Heart left ventricle (tissue), 16 donors: Measurements from ENCODE around the gene B4GAT1. TPM values are rescaled to one million over a fixed set of nuclear protein-coding genes. Genes with fewer than 3 reads are reported as not detected.

Experiments used
- ATAC-seq, 4 donors: fragments of 200-7000 bp; cut with Tn5 transposase; one replicate each; pipeline ENCODE4 v1.9.1; 2020 to 2022; ENCODE audit warnings: moderate library complexity in 4 of 4, mild to moderate bottlenecking in 3 of 4, moderate number of reproducible peaks in 1 of 4
- DNase-seq, 5 donors: peaks; one replicate each; pipeline ENCODE4 v3.0.0-alpha.2; 2020
- H3K27ac ChIP-seq, 12 donors: fragments of 200-600 bp; sonication (generic) in 4 of 12; one replicate each; pipeline versions ENCODE4 v1.5.0 to v1.8.0; 2016 to 2022; ENCODE audit warnings: mild to moderate bottlenecking in 2 of 12
- H3K27me3 ChIP-seq, 9 donors: fragments of 200-600 bp; sonication (generic) in 2 of 9; one replicate each; pipeline versions ENCODE4 v1.5.1 to v1.8.0; 2016 to 2022; ENCODE audit warnings: mild to moderate bottlenecking in 3 of 9
- H3K36me3 ChIP-seq, 9 donors: fragments of 200-600 bp; sonication (generic) in 2 of 9; one replicate each; pipeline versions ENCODE4 v1.5.0 to v1.8.0; 2018 to 2022; ENCODE audit warnings: mild to moderate bottlenecking in 2 of 9
- H3K4me1 ChIP-seq, 12 donors: fragments of 200-600 bp; sonication (generic) in 4 of 12; one replicate each; pipeline versions ENCODE4 v1.5.0 to v1.8.0; 2016 to 2022; ENCODE audit warnings: mild to moderate bottlenecking in 3 of 12
- H3K4me3 ChIP-seq, 12 donors: fragments of 200-600 bp; sonication (generic) in 4 of 12; one replicate each; pipeline versions ENCODE4 v1.5.0 to v1.8.0; 2017 to 2022; ENCODE audit warnings: mild to moderate bottlenecking in 9 of 12, moderate library complexity in 4 of 12
- H3K9me3 ChIP-seq, 12 donors: fragments of 200-600 bp; sonication (generic) in 4 of 12; one replicate each; pipeline versions ENCODE4 v1.5.0 to v1.8.0; 2016 to 2022; ENCODE audit warnings: mild to moderate bottlenecking in 1 of 12
- POLR2A ChIP-seq, 2 donors: fragments of 450-650 bp; IDR thresholded peaks; one replicate each; pipeline ENCODE4 v1.6.1; 2017; ENCODE audit warnings: antibody characterized with exemption in 2 of 2, mild to moderate bottlenecking in 2 of 2, moderate library complexity in 2 of 2
- WGBS, 4 donors: extraction: QIAGEN DNeasy Blood & Tissue Kit in 2 of 4; methylation state at CpG; one replicate each; pipeline versions ENCODE4 v1.1.5 to v1.1.7; 2013 to 2018; 5-methylcytosine and 5-hydroxymethylcytosine counted together
- intact Hi-C, 10 donors: fragments of 100-400 bp; cut with DNase I; formaldehyde crosslinking; loops; one replicate each; pipeline versions ENCODE4 v1.11.1 to v1.14.2; 2022
- polyA plus RNA-seq, 2 donors: library from polyadenylated mRNA; stranded (reverse); fragments of 200-250 nt; gene quantifications; one replicate each; pipeline ENCODE4 v1.2.3, GENCODE V29; 2013
- total RNA-seq, 9 donors: library from RNA; depleted of rRNA in 2 of 9; stranded (reverse); fragments of >200 nt in 2 of 9; fragmentation: NEBNext Ultra II Directional in 3 of 9; extraction: Animal tissue kit (Norgen Biotek cat#: 25700) in 3 of 9; gene quantifications; one replicate each; pipeline versions ENCODE4 v1.1.0 to v1.2.4, GENCODE V29; 2016 to 2023
- TF ChIP-seq, protein P1 (sequence below), 12 donors: fragments of 200-600 bp; sonication (generic) in 4 of 12; IDR thresholded peaks; one replicate each; pipeline versions ENCODE4 v1.5.0 to v1.8.0; 2018 to 2022; ENCODE audit warnings: antibody characterized with exemption in 12 of 12, mild to moderate bottlenecking in 5 of 12
- donor health status: ischemic (EF 13 %, LVEDD 7.1; RV severe dilation, severe dysfunction).
- donor health status: healthy with polysubstance abuse.
- donor health status: DM: no; HTN: yes; CAD: no.
- donor health status: DM: no; HTN: no; CAD: no.
- donor health status: ischemic (EF 25% LVEDD 6.9; RV normal size, moderate dysfunction).
- donor health status: ischemic (EF 25% LVEDD 5.7; RV mildly dilated, moderate dysfunction).
- donor health status: healthy.
- donor health status: DM: yes; HTN: yes; CAD: no.
- donor health status: ischemic (EF 35%, LVEDD 5.7; RV mildly dilated, moderate dysfunction).
- donor health status: nonischemic (EF 11% LVEDD 7.7; RV severe dilation, severe dysfunction).
- donor health status: DM: yes; HTN: yes; CAD: no.
- donor health status: PGD.
- donor health status: ischemic (EF 29% LVEDD 5.4; RV normal size, mild dysfunction).
- donor health status: nonischemic (EF 23%, LVEDD 6.1; RV moderate dilation, normal function).

Gene B4GAT1
- total and polyA plus RNA-seq, 11 donors = 37.2 to 109 (median 52.3) TPM

DNA sequence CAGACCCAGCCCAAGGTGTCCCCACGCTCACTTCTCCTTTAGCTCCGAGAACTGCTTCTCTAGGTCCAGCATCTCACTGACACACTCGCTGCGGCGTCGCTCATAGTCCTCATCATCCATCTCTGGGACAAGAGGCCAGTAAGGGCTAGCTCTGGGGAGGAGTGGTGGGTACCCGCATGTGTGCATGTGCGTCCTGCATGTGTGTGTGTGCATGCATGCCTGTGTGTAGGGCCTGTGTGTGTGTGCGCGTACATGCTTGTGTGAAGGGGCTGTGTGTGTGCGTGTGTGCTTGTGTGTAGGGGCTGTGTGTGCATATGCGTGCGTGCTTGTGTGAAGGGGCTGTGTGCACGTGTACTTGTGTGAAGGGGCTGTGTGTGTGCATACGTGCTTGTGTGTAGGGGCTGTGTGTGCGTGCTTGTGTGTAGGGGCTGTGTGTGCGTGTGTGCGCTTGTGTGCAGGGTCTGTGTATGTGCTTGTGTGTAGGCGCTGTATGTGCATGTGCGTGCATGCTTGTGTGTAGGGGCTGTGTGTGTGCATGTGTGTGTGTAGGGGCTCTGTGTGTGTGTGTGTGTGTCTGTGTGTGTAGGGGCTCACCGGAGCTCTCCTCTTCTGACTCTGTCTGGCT, 5.8 kb downstream of the B4GAT1 start:
- Histone ChIP-seq H3K36me3 (peaks cover 0 to 57% (median 39%) of the 10 kb centered on the region in 9 donors), H3K27me3 (no peaks in the 10 kb centered on the region), H3K27ac (no peak overlapping the region), H3K4me3 (no peak overlapping the region), H3K9me3 (no peaks in the 10 kb centered on the region), H3K4me1 (peaks cover 4 to 40% (median 33%) of the 10 kb centered on the region in 12 donors)
- intact Hi-C loops = loop anchor here in 3 of 10 donors (5.0 to 10.0 kb wide), 2 partner anchors 34 to 477 kb away; partner anchors contain the start of gene MUS81 (in 1 of the 3)
- TF ChIP-seq POLR2A (IDR thresholded peaks at IDR 0.05) = no peak
- TF ChIP-seq, protein P1, sequence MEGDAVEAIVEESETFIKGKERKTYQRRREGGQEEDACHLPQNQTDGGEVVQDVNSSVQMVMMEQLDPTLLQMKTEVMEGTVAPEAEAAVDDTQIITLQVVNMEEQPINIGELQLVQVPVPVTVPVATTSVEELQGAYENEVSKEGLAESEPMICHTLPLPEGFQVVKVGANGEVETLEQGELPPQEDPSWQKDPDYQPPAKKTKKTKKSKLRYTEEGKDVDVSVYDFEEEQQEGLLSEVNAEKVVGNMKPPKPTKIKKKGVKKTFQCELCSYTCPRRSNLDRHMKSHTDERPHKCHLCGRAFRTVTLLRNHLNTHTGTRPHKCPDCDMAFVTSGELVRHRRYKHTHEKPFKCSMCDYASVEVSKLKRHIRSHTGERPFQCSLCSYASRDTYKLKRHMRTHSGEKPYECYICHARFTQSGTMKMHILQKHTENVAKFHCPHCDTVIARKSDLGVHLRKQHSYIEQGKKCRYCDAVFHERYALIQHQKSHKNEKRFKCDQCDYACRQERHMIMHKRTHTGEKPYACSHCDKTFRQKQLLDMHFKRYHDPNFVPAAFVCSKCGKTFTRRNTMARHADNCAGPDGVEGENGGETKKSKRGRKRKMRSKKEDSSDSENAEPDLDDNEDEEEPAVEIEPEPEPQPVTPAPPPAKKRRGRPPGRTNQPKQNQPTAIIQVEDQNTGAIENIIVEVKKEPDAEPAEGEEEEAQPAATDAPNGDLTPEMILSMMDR (IDR thresholded peaks at IDR 0.05) = no peak
- no peak for ATAC-seq
- 93 to 95% (median 94%) methylated on average over 21 of the region's 21 CpGs for WGBS, 4 donors
- peak in 2 of 5 donors; percentile 18 to 20 for DNase-seq

- H3K27ac ChIP-seq = no peak overlapping the region
- peaks cover 0 to 57% (median 39%) of the 10 kb centered on the region in 9 donors for H3K36me3 ChIP-seq
- H3K4me1 ChIP-seq = peaks cover 4 to 40% (median 33%) of the 10 kb centered on the region in 12 donors
- H3K27me3 ChIP-seq = no peaks in the 10 kb centered on the region
- no peak for TF ChIP-seq POLR2A (IDR thresholded peaks at IDR 0.05)
- TF ChIP-seq, protein P1 (IDR thresholded peaks at IDR 0.05) = no peak
- WGBS, 4 donors = 89 to 93% (median 92%) methylated on average over 18 to 28 of the region's 28 CpGs
- DNase-seq = peak in 2 of 5 donors; percentile 5 to 39
- intact Hi-C loops = loop anchor here in 3 of 10 donors (5.0 to 10.0 kb wide), 2 partner anchors 34 to 476 kb away; partner anchors contain the start of gene MUS81 (in 1 of the 3)
- no peak overlapping the region for H3K4me3 ChIP-seq
- ATAC-seq = no peak
- H3K9me3 ChIP-seq = no peaks in the 10 kb centered on the region
Observed at GRCh38 chr11:66340596-66341501, 6.6 kb downstream of the B4GAT1 start.

GRCh38 chr11:66339686-66340483, 7.5 kb downstream of the B4GAT1 start:
- H3K27me3 ChIP-seq = no peaks in the 10 kb centered on the region
- H3K4me1 ChIP-seq = peaks cover 8 to 42% (median 33%) of the 10 kb centered on the region in 12 donors
- no peak for ATAC-seq
- intact Hi-C loops = loop anchor here in 4 of 10 donors (5.0 to 10.0 kb wide), 3 partner anchors 33 to 475 kb away; partner anchors contain the start of genes MUS81 (in 1 of the 4) and TMEM151A (in 1 of the 4)
- TF ChIP-seq, protein P1 (IDR thresholded peaks at IDR 0.05) = no peak
- TF ChIP-seq POLR2A (IDR thresholded peaks at IDR 0.05) = no peak
- peak in 3 of 5 donors; percentile 13 to 40 (median 20) for DNase-seq
- H3K9me3 ChIP-seq = no peaks in the 10 kb centered on the region
- WGBS, 4 donors = 76 to 80% (median 79%) methylated on average over 13 to 14 of the region's 14 CpGs
- peaks cover 0 to 57% (median 39%) of the 10 kb centered on the region in 9 donors for H3K36me3 ChIP-seq
- no peak overlapping the region for H3K27ac ChIP-seq
- H3K4me3 ChIP-seq = no peak overlapping the region
